Activated B cell treated with CpG ODN at 0.5 μM for 24 hours (primary cell): ENCODE measurements around the gene PRPF4. TPM values are rescaled to one million over a fixed set of nuclear protein-coding genes. Genes with fewer than 3 reads are reported as not detected.

Experiments used
- ATAC-seq: fragments of 200-7000 bp; cut with Tn5 transposase; one replicate; pipeline ENCODE4 v1.10.0; 2021; ENCODE audit warnings: low read depth, mild to moderate bottlenecking, moderate library complexity
- CTCF ChIA-PET: fragments of 350-600 bp; sonication (Branson Sonifier 250); formaldehyde crosslinking; loops from one replicate; lab custom pipeline; 2021; ENCODE audit warnings: antibody characterized with exemption; lab: Charles Lee
- POLR2A ChIA-PET: fragments of 350-600 bp; sonication (Branson Sonifier 250); formaldehyde crosslinking; loops from one replicate; lab custom pipeline; 2021; ENCODE audit warnings: antibody characterized with exemption; lab: Charles Lee
- DNase-seq: peaks from one replicate; pipeline ENCODE4 v3.0.0; 2022
- H3K27ac Mint-ChIP-seq: one replicate; pipeline ENCODE4 v1.8.0; 2020; ENCODE audit warnings: mixed read lengths
- H3K27me3 Mint-ChIP-seq: one replicate; pipeline ENCODE4 v1.8.0; 2021; ENCODE audit warnings: mixed read lengths
- H3K36me3 Mint-ChIP-seq: one replicate; pipeline ENCODE4 v1.8.0; 2021; ENCODE audit warnings: low read depth, mixed read lengths
- H3K4me1 Mint-ChIP-seq: one replicate; pipeline ENCODE4 v1.8.0; 2021; ENCODE audit warnings: mixed read lengths
- H3K4me3 Mint-ChIP-seq: one replicate; pipeline ENCODE4 v1.8.0; 2020; ENCODE audit warnings: mild to moderate bottlenecking, mixed read lengths
- H3K9me3 Mint-ChIP-seq: one replicate; pipeline ENCODE4 v1.8.0; 2020; ENCODE audit warnings: mixed read lengths
- intact Hi-C: fragments of 100-400 bp; cut with micrococcal nuclease; formaldehyde crosslinking; loops from one replicate; pipeline ENCODE4 v1.15.1; 2024
- total RNA-seq: library from RNA; stranded (reverse); gene quantifications from 2 replicates; pipeline ENCODE4 v1.2.3, GENCODE V29; 2022
- TF ChIP-seq, protein P1 (sequence below): fragments of 200-600 bp; IDR thresholded peaks from one replicate; pipeline ENCODE4 v1.8.0; 2022; ENCODE audit warnings: antibody characterized with exemption, mild to moderate bottlenecking

PRPF4 gene
- total RNA-seq, 1 donor from 2014 or later: 32.8 TPM

DNA sequence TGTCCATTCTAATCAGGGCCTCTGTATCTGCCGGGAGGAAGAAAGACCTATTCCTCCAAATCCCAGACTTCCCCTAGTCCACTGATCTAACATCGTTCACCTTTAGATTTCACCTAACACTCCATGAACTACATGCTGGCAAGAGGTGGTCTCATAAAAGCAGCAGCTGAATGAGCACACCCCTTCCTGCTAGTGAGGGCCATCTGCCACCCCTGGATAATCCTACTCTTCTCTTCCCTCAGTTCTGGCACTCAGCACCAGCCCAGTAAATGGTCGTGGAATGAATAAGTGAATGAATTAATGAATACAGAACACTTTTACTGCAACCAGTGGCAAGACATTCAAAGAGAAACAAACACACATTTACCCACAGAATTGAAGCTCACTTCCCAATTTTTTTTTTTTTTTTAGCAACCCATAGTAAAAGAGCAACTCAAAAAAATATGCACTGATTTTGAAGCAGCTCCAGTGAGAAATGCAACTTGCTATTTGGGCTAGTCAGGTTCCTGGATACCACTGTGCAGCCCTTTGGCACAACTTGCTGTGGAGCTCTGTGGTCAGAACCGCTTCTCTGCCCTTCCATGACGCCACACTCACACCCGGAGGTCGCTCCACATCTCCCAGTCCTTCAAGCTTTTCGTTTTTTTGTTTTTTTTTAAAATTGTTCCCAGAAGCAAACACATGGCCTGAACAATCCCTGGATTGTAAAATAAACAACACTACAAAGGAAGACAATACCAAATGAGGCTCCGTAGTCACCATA, 21.5 kb downstream of the PRPF4 start:
- ChIA-PET POLR2A (no interaction called here), CTCF (no interaction called here)
- Mint-ChIP-seq H3K27ac (no peak overlapping the region), H3K36me3 (peaks cover 18% of the 10 kb centered on the region), H3K9me3 (no peaks in the 10 kb centered on the region), H3K4me1 (no peaks in the 10 kb centered on the region), H3K4me3 (no peak overlapping the region), H3K27me3 (peaks cover 7% of the 10 kb centered on the region)
- DNase-seq: no peak
- ATAC-seq: no peak
- TF ChIP-seq, protein P1, sequence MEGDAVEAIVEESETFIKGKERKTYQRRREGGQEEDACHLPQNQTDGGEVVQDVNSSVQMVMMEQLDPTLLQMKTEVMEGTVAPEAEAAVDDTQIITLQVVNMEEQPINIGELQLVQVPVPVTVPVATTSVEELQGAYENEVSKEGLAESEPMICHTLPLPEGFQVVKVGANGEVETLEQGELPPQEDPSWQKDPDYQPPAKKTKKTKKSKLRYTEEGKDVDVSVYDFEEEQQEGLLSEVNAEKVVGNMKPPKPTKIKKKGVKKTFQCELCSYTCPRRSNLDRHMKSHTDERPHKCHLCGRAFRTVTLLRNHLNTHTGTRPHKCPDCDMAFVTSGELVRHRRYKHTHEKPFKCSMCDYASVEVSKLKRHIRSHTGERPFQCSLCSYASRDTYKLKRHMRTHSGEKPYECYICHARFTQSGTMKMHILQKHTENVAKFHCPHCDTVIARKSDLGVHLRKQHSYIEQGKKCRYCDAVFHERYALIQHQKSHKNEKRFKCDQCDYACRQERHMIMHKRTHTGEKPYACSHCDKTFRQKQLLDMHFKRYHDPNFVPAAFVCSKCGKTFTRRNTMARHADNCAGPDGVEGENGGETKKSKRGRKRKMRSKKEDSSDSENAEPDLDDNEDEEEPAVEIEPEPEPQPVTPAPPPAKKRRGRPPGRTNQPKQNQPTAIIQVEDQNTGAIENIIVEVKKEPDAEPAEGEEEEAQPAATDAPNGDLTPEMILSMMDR: no peak
- intact Hi-C loops: no loop called here

DNA sequence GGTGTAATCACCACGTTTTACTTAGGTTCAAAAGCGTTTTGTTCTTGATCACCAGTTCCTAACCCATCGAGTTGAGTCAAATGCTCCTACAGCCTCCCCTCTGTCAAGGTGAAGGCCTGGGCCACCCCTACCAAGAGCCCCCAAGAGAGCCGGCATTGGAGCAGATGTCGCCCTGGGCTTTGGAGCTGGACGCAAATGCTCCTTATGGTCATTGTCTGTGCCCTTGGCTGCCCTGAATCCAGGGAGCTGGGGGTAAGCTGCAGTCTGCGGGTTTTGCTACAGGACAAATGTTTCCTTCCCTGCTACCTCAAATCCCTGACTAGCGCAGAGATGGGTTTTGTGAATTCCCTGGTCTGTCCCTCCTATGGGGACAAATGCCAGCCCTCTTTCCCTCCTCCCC, 22.9 kb downstream of the PRPF4 start:
- H3K36me3 Mint-ChIP-seq: peaks cover 6% of the 10 kb centered on the region
- H3K4me1 Mint-ChIP-seq: no peaks in the 10 kb centered on the region
- no peak overlapping the region for H3K27ac Mint-ChIP-seq
- H3K4me3 Mint-ChIP-seq: no peak overlapping the region
- ATAC-seq (no peak), DNase-seq (no peak)
- no peaks in the 10 kb centered on the region for H3K9me3 Mint-ChIP-seq
- POLR2A ChIA-PET: no interaction called here
- TF ChIP-seq, protein P1: no peak
- CTCF ChIA-PET: no interaction called here
- intact Hi-C loops: no loop called here
- H3K27me3 Mint-ChIP-seq: peaks cover 19% of the 10 kb centered on the region

DNA sequence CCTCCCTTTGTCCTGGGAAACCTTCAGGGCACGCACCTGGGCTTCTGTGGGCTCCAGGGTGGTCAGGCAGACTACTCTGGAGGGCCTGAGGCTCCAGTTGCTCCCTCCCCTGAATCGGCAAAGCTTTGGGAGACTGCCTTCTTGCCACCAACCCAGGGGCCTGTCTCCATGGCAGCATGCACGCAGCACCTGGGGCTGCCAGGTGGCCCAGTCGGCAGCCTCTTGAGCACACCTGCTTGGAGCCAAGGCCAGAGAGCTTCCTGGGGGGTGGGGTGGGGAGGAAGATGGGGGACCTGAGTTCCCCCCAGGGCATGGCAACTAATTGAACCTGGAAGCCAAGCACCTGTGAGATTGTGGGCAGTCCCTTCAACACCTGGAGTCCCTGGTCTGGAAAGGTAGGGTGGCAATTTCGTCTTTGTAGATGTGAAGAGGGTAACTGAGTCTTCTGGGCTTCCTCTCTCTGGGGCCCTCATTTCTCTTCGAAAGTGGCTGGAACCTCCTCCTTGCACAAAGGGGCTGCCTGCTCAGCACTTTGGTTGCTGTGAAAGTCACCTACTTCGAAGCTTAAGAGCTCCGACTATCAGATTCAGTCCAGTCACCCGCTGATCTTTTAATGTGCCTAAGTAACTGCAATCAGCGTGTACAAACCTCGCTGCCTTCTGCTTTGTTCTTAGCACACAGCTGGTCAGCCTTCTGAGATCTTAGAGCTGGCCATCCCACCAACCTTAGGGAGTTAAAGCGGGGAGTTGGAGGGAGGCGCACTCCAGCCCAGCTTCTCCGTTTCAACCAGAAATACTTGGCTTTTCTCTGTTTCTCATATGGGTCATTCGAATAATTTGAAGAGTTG, 23.7 kb downstream of the PRPF4 start:
- no peak for ATAC-seq
- POLR2A ChIA-PET: no interaction called here
- intact Hi-C loops: no loop called here
- CTCF ChIA-PET: no interaction called here
- no peaks in the 10 kb centered on the region for H3K9me3 Mint-ChIP-seq
- no peaks in the 10 kb centered on the region for H3K36me3 Mint-ChIP-seq
- no peak overlapping the region for H3K4me3 Mint-ChIP-seq
- DNase-seq: no peak
- H3K27me3 Mint-ChIP-seq: peaks cover 22% of the 10 kb centered on the region
- no peaks in the 10 kb centered on the region for H3K4me1 Mint-ChIP-seq
- no peak overlapping the region for H3K27ac Mint-ChIP-seq
- TF ChIP-seq, protein P1: no peak

DNA sequence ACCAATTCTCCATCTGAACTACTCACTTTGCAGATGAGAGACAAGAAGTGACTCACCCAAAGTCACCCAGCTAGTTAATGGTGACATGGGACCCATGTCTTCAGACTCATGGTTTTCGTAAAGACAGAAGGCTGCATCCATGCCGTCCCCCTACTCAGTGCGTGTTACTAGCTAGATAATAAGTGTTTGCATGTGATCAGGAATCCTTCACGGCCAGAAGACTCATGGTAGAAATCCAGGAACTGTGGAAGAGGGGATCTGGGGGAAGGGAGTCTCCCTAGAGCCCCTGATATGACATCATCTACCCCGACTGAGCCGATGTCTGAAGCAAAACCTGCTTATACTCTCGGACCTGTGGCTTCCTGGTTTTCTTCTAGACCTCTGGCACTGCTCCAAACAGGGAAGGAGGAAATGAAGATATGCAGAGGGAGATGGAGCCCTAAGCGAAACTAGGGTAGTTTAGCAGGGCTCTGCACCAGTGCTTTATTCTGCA, 24.4 kb downstream of the PRPF4 start:
- ATAC-seq (no peak), DNase-seq (no peak)
- H3K36me3 Mint-ChIP-seq: no peaks in the 10 kb centered on the region
- H3K9me3 Mint-ChIP-seq: no peaks in the 10 kb centered on the region
- no peak overlapping the region for H3K27ac Mint-ChIP-seq
- H3K27me3 Mint-ChIP-seq: peaks cover 22% of the 10 kb centered on the region
- ChIA-PET CTCF (no interaction called here), POLR2A (no interaction called here)
- no peak overlapping the region for H3K4me3 Mint-ChIP-seq
- no peaks in the 10 kb centered on the region for H3K4me1 Mint-ChIP-seq
- intact Hi-C loops: no loop called here
- TF ChIP-seq, protein P1: no peak

DNA sequence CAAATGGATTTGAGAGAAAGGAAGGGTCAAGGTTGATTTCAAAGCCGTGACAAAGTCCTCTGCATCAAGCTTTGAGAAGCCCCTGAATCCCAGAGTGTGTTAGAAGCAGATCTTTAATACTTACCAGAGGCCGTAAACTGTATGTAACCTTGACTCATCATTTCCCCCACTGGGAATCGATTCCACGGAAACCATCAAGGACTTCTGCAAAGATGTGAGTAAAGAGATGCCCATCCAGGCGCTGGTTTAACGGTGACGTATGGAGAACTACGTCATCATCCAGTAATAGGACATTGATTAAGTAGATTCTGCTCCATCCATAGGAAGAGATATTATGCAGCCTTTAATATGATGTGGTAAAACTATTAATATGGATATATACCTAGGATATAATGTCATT, 26.1 kb downstream of the PRPF4 start:
- no peak for DNase-seq
- ChIA-PET CTCF (no interaction called here), POLR2A (no interaction called here)
- no peak for ATAC-seq
- no peaks in the 10 kb centered on the region for H3K4me1 Mint-ChIP-seq
- peaks cover 23% of the 10 kb centered on the region for H3K27me3 Mint-ChIP-seq
- H3K9me3 Mint-ChIP-seq: no peaks in the 10 kb centered on the region
- H3K27ac Mint-ChIP-seq: no peak overlapping the region
- intact Hi-C loops: no loop called here
- no peak overlapping the region for H3K4me3 Mint-ChIP-seq
- H3K36me3 Mint-ChIP-seq: no peaks in the 10 kb centered on the region
- TF ChIP-seq, protein P1: no peak
